T-helper 1 cell treated with Interleukin-12 subunit alpha and Interleukin-12 subunit beta and Interleukin-4 antibody, amounts not matched to agents 30 ng/mL and 1 ng/mL, for 36 hours (primary cell): Measurements from ENCODE around the gene RNFT2. TPM values are rescaled to one million over a fixed set of nuclear protein-coding genes. Genes with fewer than 3 reads are reported as not detected.

Experiments used
- intact Hi-C: fragments of 100-400 bp; cut with micrococcal nuclease; formaldehyde crosslinking; loops from one replicate; pipeline ENCODE4 v1.15.1; 2024
- total RNA-seq: library from RNA; stranded (reverse); gene quantifications from 2 replicates; pipeline ENCODE4 v1.2.3, GENCODE V29; 2022

Gene RNFT2
- total RNA-seq, 1 donor from 2014 or later = 7.5 TPM

DNA sequence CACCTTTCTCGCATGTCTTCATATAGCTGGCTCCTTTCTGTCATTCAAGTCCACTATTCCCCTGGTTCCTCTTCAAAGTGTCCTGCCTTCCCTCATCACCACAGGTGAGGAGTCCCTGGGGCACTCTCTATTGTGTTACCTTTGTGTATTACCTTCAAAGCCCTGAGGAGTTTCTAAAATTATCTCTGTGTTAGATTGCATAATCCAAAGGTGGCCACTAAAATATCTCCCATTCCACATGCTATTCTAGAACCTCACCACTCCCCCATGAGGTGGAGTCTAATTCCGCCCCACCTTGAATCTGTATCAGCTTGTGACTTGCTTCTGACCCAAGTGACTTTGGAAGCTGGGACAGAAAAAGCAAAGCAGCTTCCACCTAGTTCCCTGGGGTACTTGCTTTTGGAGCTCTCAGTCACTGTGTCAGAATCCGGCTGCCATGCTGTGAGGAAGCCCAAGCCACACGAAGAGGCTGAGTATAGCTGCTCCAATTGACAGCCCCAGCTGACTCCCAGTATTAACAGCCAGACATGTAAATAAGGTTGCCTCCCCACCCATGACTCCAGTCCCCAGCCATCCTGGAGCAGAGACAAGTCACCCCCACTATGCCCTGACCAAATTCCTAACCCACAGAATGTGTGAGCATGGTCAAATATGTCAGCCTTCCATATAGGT is 136.3 kb downstream of the RNFT2 start:
- intact Hi-C loops = no loop called here

DNA sequence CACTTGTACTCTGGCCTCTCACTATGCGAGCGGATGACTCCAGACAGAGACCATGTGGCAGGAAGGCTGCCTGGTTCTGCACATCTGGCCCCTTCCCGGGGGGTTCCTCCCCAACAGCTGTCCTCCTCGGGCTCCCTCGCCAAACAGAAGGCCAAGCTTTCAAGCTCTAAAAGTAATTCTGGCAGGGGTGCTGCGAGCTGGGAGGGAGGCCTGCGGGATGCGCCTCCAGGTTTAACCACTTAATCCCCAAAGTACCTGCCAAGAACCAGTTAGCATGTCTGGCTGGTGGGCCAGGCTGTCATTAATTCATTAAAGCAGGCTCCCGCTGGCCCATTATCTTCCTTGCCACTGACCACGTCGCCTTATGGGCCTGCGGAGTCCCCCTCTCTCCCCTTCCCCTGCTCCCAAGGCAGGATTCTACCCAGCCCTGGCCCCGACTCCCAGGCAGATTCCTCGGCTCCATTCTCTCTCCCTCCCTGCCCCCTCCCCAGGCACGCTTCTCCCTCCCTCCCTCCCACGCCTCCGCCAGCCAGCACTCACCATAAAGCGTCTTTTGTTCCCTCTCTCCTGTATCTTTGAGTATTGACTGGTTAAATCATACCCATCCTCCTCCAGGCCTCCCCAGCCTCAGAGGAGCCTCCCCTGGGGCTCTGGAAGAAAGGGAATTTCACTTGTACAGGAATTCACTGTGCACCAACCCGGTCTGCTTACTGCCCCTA is 138.2 kb downstream of the RNFT2 start:
- intact Hi-C loops = no loop called here

DNA sequence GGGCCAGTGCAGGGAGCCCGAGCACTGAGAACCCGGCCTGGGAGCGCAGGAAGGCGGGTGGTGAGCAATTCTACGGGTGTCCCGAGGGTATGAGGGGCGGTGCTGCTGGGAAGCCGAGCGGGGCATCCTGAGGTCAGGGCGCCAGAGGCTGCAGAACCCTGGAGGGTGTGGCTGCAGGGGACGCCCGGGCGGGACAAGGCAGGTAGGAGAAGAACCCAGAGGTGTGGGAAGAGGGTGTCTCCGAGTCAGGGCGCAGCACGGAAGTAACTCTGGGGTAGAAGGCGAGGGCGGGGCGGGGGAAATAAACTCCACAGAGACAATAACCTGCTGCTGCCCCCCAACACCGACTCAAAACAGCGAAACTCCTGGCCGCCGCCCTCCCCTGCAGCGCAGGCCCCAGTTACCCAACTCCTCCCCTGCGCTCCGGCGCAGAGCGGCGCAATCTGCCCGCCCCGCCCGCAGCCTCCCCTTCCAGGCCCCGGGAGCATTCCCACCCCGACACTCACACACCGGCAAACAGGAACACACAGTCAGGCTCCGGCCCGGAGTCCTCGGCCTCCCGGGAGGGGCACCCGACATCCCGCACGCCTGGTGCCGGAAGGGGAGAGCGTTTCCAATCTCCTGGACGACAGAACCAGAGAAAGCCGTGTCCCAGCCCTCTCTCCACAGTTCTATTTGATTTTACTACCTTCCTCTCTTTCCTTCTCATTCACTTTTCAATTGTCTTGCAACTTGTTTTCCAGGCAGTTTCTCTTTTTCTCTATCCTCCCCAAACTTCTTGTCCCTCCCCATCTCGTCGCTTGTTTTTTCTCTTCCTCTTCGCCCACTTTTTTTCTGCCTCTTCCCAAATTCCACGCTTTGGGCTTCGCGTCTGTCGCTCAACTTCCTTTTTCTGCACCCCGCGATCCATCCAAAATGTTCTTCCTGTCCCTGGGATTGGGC is 140.7 kb downstream of the RNFT2 start:
- intact Hi-C loops = no loop called here

DNA sequence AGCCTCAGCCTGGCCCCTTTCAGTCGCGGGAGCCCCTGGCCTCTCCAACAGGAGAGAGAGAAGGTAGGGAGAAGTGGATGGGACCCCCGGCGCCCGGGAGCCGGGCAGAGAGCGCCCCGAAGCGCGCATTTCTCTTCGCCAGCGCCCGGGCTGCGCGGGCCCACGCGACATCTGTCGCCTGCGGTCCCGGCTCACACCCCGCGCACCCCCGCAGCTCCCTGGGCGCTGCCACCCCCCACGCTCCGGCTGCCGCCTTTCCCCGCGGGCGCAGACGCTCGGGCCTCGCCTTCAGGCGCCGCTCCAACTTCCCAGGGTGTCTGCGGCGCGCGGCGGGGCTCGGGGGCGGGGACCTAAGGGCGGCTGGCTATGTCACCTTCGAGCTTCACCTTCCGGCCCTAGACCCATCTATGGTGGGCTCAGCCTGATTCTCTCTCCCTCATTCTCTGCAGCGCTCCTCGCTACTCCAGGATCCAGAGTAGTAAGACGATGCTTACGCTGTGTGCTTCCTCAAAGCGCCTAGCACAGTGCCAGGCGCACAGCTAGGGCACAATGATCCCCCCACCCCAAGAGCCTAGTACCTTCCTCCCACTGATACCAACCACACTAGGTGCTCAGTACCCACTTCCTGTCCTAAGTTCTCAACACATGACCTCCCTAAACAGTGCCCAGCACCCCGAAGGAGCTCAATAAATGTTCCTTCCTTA is 141.5 kb downstream of the RNFT2 start:
- intact Hi-C loops = loop anchor here (5.0 kb wide), 1 partner anchor 177 kb away; no protein-coding TSS in a partner anchor

DNA sequence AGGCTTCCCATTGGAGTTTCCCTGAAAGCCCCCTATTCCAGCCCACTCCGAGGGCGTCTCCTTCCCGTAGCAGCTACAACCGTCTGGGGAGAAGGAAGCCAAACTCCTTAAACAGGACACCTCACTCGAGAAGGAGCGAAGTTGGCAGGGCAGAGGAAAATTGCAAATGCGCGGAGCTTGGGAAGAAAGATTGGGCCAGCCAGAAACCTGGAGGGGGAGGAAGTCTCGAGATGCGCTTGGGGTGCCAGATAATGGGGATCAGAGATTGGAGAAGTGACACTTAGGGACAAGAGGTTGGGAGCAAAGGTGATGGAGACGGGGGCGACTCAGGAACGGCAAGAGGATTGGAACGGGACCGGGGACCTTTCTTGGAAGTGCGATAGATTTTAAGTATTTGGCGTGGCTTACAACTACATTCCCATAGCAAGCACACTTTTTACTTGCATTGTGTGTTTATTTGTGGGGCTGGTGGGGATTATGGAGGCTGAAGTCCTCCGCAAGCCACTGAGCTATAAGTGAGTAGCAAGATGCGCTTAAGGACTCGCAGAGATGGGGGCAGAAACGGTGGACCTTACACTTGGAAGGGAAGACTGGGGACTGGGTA is 142.2 kb downstream of the RNFT2 start:
- intact Hi-C loops = loop anchor here (5.0 kb wide), 1 partner anchor 178 kb away; no protein-coding TSS in a partner anchor

DNA sequence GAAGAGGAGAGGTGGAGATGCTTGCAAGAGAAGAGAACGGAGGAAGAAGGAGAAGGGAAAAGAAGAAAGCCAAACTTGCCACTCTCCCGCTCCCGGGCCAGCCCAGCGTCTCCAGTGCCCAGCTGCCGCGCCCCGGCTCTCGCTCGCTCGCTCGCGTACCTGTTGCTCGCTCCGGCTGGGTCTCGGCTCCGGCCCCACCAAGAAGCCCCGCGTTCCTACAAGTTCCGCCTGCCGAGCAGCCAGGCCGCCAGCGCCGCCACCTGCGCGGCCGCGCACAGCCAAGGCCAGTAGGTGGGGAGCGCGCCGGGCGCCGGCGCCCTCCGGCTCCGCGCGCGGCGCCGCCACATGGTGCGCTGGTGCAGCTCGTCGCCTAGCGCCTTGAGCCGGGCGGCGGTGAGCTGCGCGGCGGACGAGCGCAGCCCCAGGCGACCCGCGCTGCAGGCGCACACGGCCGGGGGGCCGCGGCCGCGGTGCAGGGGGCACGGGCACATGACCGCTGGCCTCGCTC is 142.8 kb downstream of the RNFT2 start:
- intact Hi-C loops = loop anchor here (5.0 kb wide), 1 partner anchor 179 kb away; no protein-coding TSS in a partner anchor

DNA sequence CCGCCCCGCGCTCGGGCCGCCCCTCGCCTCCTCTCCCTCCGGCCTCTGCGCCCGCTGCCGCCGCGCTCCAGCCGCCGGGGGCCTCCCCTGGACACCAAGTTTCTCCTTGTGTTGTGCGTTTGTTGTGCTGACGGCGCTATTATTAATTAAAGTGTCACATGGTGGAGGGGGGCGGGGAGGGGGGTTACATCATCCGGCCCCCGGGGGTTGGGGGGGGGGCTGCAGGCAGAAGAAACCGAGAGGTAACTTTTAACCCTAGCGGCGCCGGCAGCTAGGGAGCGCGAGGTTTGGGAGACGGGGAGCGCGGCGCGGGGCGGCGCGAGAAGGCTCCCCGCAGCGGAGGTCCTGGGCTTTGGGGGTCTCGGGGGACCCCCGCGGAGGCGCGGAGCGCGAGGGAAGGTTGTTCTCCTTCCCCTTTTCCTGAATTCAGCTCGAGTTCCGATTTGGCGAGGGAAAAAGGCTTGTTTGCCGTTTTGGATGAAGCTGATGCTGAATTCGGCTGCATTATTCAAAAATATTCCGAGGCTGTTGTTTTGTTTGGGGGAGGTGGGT is 143.3 kb downstream of the RNFT2 start, which contains the start of gene HRK:
HRK (minus strand) TSS at position 117 of the 552 bp plus-strand sequence. CDS start 134 bp downstream, outside the sequence.
- intact Hi-C loops = loop anchor here (5.0 kb wide), 1 partner anchor 179 kb away; no protein-coding TSS in a partner anchor

DNA sequence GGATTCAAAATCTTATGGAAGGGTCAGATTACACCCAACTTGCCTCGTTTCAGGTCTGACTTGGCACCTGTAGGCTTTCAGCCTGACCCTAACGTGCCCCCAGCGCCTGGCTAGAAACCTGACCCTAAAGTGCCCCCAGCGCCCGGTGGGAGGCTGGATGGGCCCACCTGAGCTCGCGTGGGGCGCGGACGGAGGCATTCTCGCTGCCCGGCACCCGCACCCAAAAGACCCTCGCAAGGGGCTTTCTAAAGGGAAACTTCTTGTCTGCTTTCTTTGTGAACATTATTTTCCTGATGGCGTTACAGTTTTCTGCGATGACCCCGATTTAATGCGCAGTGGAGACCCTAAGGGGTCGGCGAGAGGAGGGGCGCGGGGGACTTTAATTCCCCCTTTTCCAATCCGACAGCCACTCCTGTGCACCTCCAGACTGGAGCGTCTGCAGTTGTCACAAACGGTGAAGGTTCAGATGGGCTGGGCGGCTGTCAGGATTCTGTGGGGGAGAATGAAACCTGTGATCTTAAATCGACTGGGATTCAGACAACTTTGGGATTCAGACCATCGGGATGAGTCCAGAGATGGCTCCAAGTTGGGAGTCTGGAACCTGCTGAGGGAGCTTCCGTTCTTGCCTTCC is 143.9 kb downstream of the RNFT2 start:
- intact Hi-C loops = loop anchor here (5.0 kb wide), 1 partner anchor 180 kb away; no protein-coding TSS in a partner anchor

DNA sequence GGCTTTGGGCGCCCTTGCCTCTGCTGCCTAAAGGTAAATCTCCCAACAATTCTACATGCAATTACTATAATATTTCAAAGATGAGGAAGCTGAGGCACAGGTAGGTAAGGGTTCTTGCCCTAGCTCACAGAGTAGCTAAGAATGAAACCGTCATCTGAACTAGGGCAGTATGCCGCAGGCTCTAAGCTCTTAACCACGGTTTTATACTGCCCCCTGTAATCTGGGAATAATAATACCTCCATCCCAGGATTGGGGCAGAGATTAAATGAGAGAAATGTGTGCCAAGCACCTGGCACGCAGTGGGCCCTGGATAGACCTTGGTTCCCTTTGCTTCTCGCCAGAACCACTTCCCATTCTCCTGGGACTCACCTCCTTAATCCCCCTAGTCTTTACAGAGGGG is 144.6 kb downstream of the RNFT2 start:
- intact Hi-C loops = loop anchor here (5.0 kb wide), 1 partner anchor 180 kb away; no protein-coding TSS in a partner anchor

DNA sequence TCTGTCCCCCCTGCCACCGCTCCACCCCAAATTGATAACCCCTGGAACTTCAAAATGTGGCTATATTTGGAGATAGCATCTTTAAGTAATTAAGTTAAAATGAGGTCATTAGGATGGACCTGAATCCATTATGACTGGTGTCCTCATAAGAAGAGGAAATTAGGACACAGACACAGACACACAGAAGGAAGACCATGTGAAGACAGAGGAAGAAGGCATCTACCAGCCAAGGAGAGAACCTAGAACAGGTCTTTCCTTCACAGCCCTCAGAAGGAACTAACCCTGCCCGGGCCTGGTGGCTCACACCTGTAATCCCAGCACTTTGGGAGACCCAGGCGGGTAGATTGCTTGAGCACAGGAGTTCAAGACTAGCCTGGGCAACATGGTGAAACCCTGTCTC is 146.8 kb downstream of the RNFT2 start:
- intact Hi-C loops = loop anchor here (5.0 kb wide), 1 partner anchor 183 kb away; no protein-coding TSS in a partner anchor

DNA sequence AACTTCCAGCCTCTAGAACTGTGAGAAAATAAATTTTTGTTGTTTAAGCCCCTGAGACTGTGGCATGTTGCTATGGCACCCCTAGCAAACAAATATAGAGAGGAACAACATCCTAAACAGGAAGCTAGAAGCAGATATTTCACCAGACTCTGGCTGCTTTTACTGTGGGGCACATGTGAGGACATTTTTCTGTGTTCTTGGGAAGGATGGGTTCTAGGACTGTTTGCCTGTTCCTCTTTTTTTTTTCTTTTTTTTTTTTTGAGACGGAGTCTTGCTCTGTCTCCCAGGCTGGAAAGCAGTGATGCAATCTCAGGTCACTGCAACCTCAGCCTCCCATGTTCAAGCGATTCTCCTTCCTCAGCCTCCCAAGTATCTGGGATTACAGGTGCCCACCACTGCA is 147.4 kb downstream of the RNFT2 start:
- intact Hi-C loops = no loop called here

DNA sequence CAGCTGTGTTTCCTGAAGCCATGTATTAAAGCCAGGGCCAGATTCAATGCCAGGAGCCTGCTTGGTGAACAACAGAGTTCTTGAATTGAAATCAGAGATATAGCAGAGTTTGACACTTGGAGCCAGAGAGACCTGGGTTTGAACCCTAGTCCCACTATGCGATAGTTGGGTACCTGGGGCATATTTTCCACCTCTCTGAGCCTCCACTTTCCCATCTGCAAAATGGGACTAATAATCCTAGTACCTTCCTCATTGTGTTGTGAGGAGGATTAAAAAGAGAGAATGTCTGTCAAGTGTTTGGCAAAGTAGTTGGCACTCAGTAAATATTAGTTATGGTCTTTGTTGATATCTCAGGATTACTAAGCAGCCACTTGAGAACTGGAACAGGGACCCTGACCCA is 149.1 kb downstream of the RNFT2 start:
- intact Hi-C loops = no loop called here

DNA sequence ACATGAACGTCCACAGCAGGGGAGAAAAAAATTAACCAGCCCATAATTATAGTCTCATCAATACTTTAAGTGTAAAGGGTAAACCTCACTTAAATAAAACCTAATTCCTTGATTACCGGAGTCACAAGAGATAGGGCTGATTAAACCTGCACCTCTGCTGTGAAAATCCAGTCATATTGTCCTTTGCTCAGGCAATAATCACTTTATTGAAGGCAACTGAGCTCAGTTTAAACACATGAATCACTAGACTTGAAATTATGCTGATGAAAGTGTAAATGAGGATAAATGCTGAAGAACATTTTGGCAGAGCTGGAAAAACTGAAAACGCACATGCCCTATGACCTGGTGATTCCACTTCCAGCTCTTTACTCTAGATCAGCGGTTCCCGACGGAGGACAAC is 149.8 kb downstream of the RNFT2 start:
- intact Hi-C loops = no loop called here

DNA sequence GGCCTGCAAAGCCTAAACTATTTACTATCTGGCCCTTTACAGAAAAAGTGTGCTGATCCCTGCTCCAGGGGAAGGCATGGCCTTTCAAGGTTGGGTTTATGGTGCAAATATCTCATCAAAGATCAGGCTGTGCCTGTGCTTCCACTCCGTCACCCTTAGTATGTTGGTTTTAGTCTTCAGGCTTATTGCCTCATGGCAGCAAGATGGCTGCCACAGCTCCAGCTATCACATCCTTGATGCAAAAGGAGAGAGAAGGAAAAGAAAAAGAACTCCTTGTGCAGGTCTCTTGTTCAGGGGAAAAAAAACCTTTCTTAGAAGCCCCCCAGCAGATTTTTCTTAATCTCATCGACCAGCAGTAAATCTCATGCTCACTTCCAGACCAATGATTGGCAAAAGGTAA is 152.2 kb downstream of the RNFT2 start:
- intact Hi-C loops = no loop called here

DNA sequence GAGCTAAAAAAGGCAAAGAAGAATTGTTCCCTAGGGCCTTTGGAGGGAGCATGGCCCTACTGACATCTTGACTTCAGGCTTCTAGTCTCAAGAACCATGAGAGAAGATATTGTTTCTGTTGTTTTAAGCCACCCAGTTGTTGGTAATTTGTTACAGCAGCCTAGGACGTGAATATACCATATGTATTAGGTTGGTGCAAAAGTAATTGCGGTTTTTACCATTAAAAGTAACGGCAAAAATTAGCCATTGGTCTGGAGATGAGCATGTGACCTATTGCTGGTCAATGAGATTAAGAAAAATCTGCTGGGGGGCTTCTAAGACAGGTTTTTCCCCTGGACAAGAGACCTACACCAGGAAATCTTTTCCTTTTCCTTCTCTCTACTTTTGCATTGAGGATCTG is 152.9 kb downstream of the RNFT2 start:
- intact Hi-C loops = no loop called here

DNA sequence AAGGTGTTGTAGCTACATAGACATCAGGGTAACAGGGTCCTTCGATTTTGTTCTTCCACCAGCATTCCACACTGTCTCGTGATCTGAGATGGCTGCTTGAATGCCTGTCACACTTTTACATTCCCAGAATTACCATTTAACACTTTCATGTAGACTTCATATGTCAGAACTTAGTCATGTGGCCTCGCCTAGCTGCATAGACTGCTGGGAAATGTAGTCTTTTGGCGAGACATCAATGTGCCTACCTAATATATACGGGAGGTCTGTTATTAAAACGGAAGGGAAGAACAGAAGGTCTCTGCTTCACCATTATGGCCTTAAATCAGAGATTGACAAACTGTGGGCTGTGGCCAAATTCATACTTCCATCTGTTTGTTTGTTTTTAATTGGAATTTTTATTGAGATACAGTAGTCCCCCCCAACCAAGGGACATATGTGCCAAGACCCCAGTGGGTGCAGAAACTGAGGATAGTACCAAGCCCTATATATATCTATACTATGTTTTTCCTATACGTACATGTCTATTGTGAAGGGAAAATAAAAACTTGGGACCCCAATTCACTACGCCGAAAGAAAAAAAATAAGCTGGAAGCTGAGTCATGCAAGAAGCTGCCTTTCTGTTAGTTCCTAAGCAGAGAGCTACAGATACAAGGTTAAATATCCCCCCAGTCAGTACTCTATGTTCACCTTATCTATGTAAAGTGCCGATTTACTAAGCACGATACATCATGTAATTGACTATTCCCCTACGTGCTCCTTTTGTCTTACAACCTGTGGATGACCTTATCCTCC is 154.4 kb downstream of the RNFT2 start:
- intact Hi-C loops = no loop called here

DNA sequence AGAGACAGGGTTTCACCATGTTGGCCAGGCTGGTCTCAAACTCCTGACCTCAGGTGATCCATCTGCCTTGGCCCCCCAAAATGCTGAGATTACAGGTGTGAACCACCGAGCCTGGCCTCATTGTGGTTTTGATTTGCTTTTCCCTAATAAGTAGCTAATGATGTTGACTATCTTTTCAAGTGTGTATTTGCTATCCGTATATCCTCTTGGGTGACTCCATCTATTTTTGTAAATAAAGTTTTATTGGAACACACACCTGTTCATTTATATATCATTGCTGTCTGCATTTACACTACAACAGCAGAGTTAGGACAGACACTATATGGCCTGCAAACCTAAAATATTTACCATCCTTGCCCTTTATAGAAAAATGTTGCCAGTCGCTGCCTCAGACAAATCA is 156.8 kb downstream of the RNFT2 start:
- intact Hi-C loops = no loop called here

DNA sequence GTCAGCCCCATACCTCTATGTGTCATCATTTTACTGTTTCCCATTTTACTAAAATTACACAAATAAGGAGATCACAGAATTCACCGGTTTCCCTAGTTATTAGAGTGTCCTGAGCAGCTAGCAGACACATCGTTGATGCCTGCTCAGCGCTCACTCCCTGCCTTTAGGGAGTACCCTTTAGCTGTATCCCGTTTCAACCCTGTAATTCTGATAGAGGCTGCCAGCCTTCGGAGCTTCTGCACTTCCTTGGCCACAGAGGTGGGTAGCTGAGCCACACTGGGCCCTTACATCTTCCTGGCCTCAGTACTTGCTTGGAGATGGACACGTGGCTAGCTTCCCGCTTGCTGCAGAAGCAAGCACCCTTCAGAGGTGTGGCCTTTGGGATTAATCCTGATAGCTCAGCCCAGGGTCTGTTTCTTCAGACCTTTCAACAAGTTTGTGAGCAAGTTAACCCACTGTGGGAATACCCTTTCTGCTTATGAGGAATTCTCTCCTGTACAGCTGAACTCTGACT is 158.4 kb downstream of the RNFT2 start:
- intact Hi-C loops = no loop called here
